Stomach (tissue), 4 donors: ENCODE results near the gene CABLES1.

Experiments used
- CTCF ChIP-seq, 7 experiments: fragments of 450-650 bp in 4 of 7; fragments of 200-600 bp in 3 of 7; sonication (generic) in 3 of 7; IDR thresholded peaks; one replicate each; pipeline ENCODE4 v1.5.1; 2016 to 2019; ENCODE audit warnings: antibody characterized with exemption in 7 of 7, control low read depth in 2 of 7, mild to moderate bottlenecking in 1 of 7
- EP300 ChIP-seq: sonication (generic); formaldehyde crosslinking; IDR thresholded peaks from one replicate; pipeline ENCODE4 v1.6.1; 2017; ENCODE audit warnings: antibody characterized with exemption
- POLR2A ChIP-seq, 4 donors: fragments of 450-650 bp; IDR thresholded peaks; one replicate each; pipeline ENCODE4 v1.6.1; 2016; ENCODE audit warnings: antibody characterized with exemption in 4 of 4, control low read depth in 2 of 4, mild to moderate bottlenecking in 1 of 4, moderate library complexity in 1 of 4
- POLR2AphosphoS5 ChIP-seq, 3 donors: sonication (generic); formaldehyde crosslinking; IDR thresholded peaks; one replicate each; pipeline ENCODE4 v1.6.1; 2016; ENCODE audit warnings: antibody characterized with exemption in 3 of 3

GRCh38 chr18:23204589-23205235 lies 69.4 kb downstream of the CABLES1 start:
- TF ChIP-seq CTCF (IDR thresholded peaks at IDR 0.05), result no peak
- TF ChIP-seq POLR2A (IDR thresholded peaks at IDR 0.05), result no peak
- TF ChIP-seq EP300, result no peak
- TF ChIP-seq POLR2AphosphoS5 (IDR thresholded peaks at IDR 0.05), result no peak
